SK-N-SH (cell line): Measurements from ENCODE around the gene TMEM168. TPM values are rescaled to one million over a fixed set of nuclear protein-coding genes. Genes with fewer than 3 reads are reported as not detected.

ENCODE experiments used
- CTCF ChIA-PET: fragments of 300-600, 350-600 bp; formaldehyde crosslinking; extraction: SDS; loops from one replicate; lab custom pipeline; 2021; lab: Yijun Ruan, JAX
- POLR2A ChIA-PET: fragments of 350-600 bp; sonication (Branson Sonifier 250); formaldehyde crosslinking; extraction: SDS; loops from one replicate; lab custom pipeline; 2020; ENCODE audit warnings: antibody characterized with exemption, inconsistent platforms; lab: Yijun Ruan, JAX
- DNase-seq: peaks from one replicate; pipeline ENCODE4 v3.0.0; 2012
- H2AFZ ChIP-seq: fragments of 200-600 bp; sonication (generic); 2 replicates; pipeline ENCODE4 v1.8.1; 2016; ENCODE audit warnings: antibody characterized with exemption, mild to moderate bottlenecking, low read depth
- H3F3A ChIP-seq: fragments of 200-600 bp; sonication (generic); replicated peaks from 2 replicates; pipeline ENCODE3; 2016; ENCODE audit warnings: antibody characterized with exemption, mild to moderate bottlenecking; ENCODE audit not compliant: insufficient read depth
- H3K27ac ChIP-seq, 2 experiments: fragments of 200-500 bp in 1 of 2; fragments of 200-600 bp in 1 of 2; sonication (Bioruptor generic) in 1 of 2; sonication (generic), shearing (Covaris generic) in 1 of 2; 2 replicates each; pipeline versions ENCODE4 v1.5.1 to v1.6.1; 2014 to 2016; ENCODE audit warnings: low read depth in 2 of 2, inconsistent platforms in 1 of 2, low read length in 1 of 2, mild to moderate bottlenecking in 1 of 2, mixed read lengths in 1 of 2
- H3K27me3 ChIP-seq: fragments of 200-600 bp; sonication (generic), shearing (Covaris generic); 2 replicates; pipeline ENCODE4 v1.6.1; 2016; ENCODE audit warnings: mixed run types; ENCODE audit not compliant: insufficient read depth
- H3K36me3 ChIP-seq, 2 experiments: fragments of 200-500 bp in 1 of 2; fragments of 200-600 bp in 1 of 2; sonication (Bioruptor generic) in 1 of 2; sonication (generic) in 1 of 2; replicated peaks in 1 of 2; 2 replicates each; pipeline versions ENCODE3 to v1.5.1; 2014 to 2016; ENCODE audit warnings: low read length in 1 of 2, mild to moderate bottlenecking in 1 of 2; ENCODE audit not compliant: insufficient read depth in 2 of 2, control insufficient read depth in 1 of 2
- H3K4me1 ChIP-seq, 2 experiments: fragments of 200-500 bp in 1 of 2; fragments of 200-600 bp in 1 of 2; sonication (Bioruptor generic) in 1 of 2; sonication (generic), shearing (Covaris generic) in 1 of 2; 2 replicates each; pipeline versions ENCODE4 v1.5.1 to v1.6.1; 2014 to 2016; ENCODE audit warnings: low read depth in 1 of 2, low read length in 1 of 2, mixed run types in 1 of 2; ENCODE audit not compliant: insufficient read depth in 2 of 2, control insufficient read depth in 1 of 2
- H3K4me2 ChIP-seq: fragments of 200-600 bp; sonication (generic), shearing (Covaris generic); 2 replicates; pipeline ENCODE4 v1.6.1; 2017; ENCODE audit warnings: mixed run types
- H3K4me3 ChIP-seq, 2 experiments: fragments of 200-500 bp in 1 of 2; fragments of 200-600 bp in 1 of 2; sonication (Bioruptor generic) in 1 of 2; sonication (generic), shearing (Covaris generic) in 1 of 2; 2 replicates each; pipeline versions ENCODE4 v1.5.1 to v1.8.1; 2014 to 2016; ENCODE audit warnings: low read depth in 2 of 2, inconsistent platforms in 1 of 2, low read length in 1 of 2, mild to moderate bottlenecking in 1 of 2, mixed read lengths in 1 of 2, moderate library complexity in 1 of 2
- H3K79me2 ChIP-seq: fragments of 200-600 bp; sonication (generic); 2 replicates; pipeline ENCODE4 v1.8.1; 2017; ENCODE audit warnings: mild to moderate bottlenecking; ENCODE audit not compliant: insufficient read depth
- H3K9ac ChIP-seq: fragments of 200-600 bp; sonication (generic); 2 replicates; pipeline ENCODE4 v1.6.1; 2017; ENCODE audit warnings: mixed run types
- H3K9me2 ChIP-seq: fragments of 200-600 bp; sonication (generic); 2 replicates; pipeline ENCODE4 v1.6.1; 2017; ENCODE audit warnings: mixed run types
- H3K9me3 ChIP-seq: fragments of 200-600 bp; sonication (generic); 2 replicates; pipeline ENCODE4 v1.6.1; 2017; ENCODE audit warnings: mixed run types, mild to moderate bottlenecking, moderate library complexity
- H4K20me1 ChIP-seq: fragments of 200-600 bp; sonication (generic); 2 replicates; pipeline ENCODE4 v1.6.1; 2017; ENCODE audit warnings: mild to moderate bottlenecking, mixed run types; ENCODE audit not compliant: insufficient read depth
- CTCF ChIP-seq: fragments of 200-600 bp; sonication (generic); IDR thresholded peaks from 2 replicates; pipeline ENCODE4 v1.6.1; 2017; ENCODE audit warnings: antibody characterized with exemption, mild to moderate bottlenecking, moderate library complexity
- EP300 ChIP-seq, 2 experiments: IDR thresholded peaks; 2 replicates each; pipeline versions ENCODE4 v1.4.0 to v1.6.1; 2012; ENCODE audit warnings: borderline replicate concordance in 1 of 2, low read depth in 1 of 2, low read length in 1 of 2
- FOSL2 ChIP-seq: IDR thresholded peaks from 2 replicates; pipeline ENCODE4 v1.4.0; 2012; ENCODE audit warnings: low read depth, mild to moderate bottlenecking, moderate library complexity, borderline replicate concordance
- FOXJ3 ChIP-seq: sonication (generic); formaldehyde crosslinking; IDR thresholded peaks from 2 replicates; pipeline ENCODE4 v1.5.1; 2020; ENCODE audit warnings: mild to moderate bottlenecking, missing genetic modification reagents
- FOXM1 ChIP-seq: IDR thresholded peaks from 2 replicates; pipeline ENCODE4 v1.4.0; 2012; ENCODE audit warnings: low read depth, mild to moderate bottlenecking
- JUND ChIP-seq: IDR thresholded peaks from 2 replicates; pipeline ENCODE4 v1.4.0; 2012
- MXI1 ChIP-seq: IDR thresholded peaks from 2 replicates; pipeline ENCODE4 v1.6.1; 2012; ENCODE audit warnings: mild to moderate bottlenecking, low read depth, low read length, improper control_type of control experiment
- POLR2AphosphoS5 ChIP-seq: IDR thresholded peaks from 2 replicates; pipeline ENCODE4 v1.6.1; 2012; ENCODE audit warnings: low read depth, low read length
- RCOR1 ChIP-seq: fragments of 150-350 bp; IDR thresholded peaks from 2 replicates; pipeline ENCODE4 v1.6.1; 2017; ENCODE audit warnings: antibody characterized with exemption, low read length
- RFX5 ChIP-seq: IDR thresholded peaks from 2 replicates; pipeline ENCODE4 v1.6.1; 2012; ENCODE audit warnings: mild to moderate bottlenecking, improper control_type of control experiment, low read length
- RXRA ChIP-seq: IDR thresholded peaks from 2 replicates; pipeline ENCODE4 v1.4.0; 2012; ENCODE audit warnings: low read depth, mild to moderate bottlenecking, borderline replicate concordance
- SIN3A ChIP-seq: IDR thresholded peaks from 2 replicates; pipeline ENCODE4 v1.6.1; 2012; ENCODE audit warnings: low read depth, mild to moderate bottlenecking, low read length, moderate library complexity, borderline replicate concordance
- SMC3 ChIP-seq: IDR thresholded peaks from 2 replicates; pipeline ENCODE4 v1.6.1; 2012; ENCODE audit warnings: low read depth, low read length, improper control_type of control experiment
- TEAD4 ChIP-seq: IDR thresholded peaks from 2 replicates; pipeline ENCODE4 v1.4.0; 2012; ENCODE audit warnings: mild to moderate bottlenecking, borderline replicate concordance; ENCODE audit not compliant: insufficient read depth
- USF1 ChIP-seq: IDR thresholded peaks from 2 replicates; pipeline ENCODE4 v1.4.0; 2012; ENCODE audit warnings: low read depth, borderline replicate concordance
- USF2 ChIP-seq: fragments of 150-350 bp; IDR thresholded peaks from 2 replicates; pipeline ENCODE4 v1.6.1; 2017; ENCODE audit warnings: antibody characterized with exemption, low read length, low read depth, borderline replicate concordance
- ZBTB33 ChIP-seq: IDR thresholded peaks from 2 replicates; pipeline ENCODE4 v1.4.0; 2012; ENCODE audit warnings: low read depth, borderline replicate concordance
- WGBS: methylation state at CpG from one replicate; pipeline ENCODE4 v1.1.6; 2017; ENCODE audit warnings: low lambda C conversion rate; 5-methylcytosine and 5-hydroxymethylcytosine counted together
- polyA plus RNA-seq, 3 experiments: library from polyadenylated mRNA; depleted of rRNA; stranded (reverse); fragments of >200 nt; gene quantifications; 2 replicates each; pipeline ENCODE4 v1.2.3, GENCODE V29; 2012
- TF ChIP-seq, protein P1 (sequence below): IDR thresholded peaks from 2 replicates; pipeline ENCODE4 v1.4.0; 2012; ENCODE audit warnings: low read depth

Gene TMEM168
- polyA plus RNA-seq, 1 of the 3 experiments (the other 2 are of a cell fraction) = 32.2 TPM

DNA sequence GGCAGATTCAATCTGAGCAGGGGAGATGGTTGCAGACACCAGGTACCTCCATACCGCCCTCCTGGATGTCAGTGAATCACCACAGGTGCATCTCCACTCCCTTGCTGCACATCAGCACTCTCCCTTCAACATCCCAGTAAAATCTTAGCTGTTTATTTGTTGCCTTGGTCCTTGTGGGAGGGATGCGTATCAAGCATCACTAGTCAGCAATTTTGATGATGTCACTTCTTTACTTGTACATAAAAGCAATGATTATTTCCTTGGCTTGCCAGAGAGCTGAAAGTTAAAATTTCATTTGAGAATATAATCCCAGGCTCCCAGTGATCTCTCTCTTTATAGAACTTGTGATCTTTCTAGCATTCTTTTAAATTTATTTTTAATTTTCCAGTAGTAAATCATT is 49.5 kb downstream of the TMEM168 start:
- TF ChIP-seq, protein P1, sequence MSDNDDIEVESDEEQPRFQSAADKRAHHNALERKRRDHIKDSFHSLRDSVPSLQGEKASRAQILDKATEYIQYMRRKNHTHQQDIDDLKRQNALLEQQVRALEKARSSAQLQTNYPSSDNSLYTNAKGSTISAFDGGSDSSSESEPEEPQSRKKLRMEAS = no peak
- no peak for TF ChIP-seq POLR2AphosphoS5
- no peak for TF ChIP-seq CTCF
- no peak for TF ChIP-seq FOXJ3 (CRISPR knock-in tag)
- no peak for TF ChIP-seq SIN3A
- TF ChIP-seq ZBTB33 = no peak
- TF ChIP-seq RCOR1 = no peak
- no peak for TF ChIP-seq RFX5
- no peak for TF ChIP-seq FOXM1
- TF ChIP-seq SMC3 = no peak
- CTCF ChIA-PET = no interaction called here
- no peaks in the 10 kb centered on the region for H3K9me3 ChIP-seq

DNA sequence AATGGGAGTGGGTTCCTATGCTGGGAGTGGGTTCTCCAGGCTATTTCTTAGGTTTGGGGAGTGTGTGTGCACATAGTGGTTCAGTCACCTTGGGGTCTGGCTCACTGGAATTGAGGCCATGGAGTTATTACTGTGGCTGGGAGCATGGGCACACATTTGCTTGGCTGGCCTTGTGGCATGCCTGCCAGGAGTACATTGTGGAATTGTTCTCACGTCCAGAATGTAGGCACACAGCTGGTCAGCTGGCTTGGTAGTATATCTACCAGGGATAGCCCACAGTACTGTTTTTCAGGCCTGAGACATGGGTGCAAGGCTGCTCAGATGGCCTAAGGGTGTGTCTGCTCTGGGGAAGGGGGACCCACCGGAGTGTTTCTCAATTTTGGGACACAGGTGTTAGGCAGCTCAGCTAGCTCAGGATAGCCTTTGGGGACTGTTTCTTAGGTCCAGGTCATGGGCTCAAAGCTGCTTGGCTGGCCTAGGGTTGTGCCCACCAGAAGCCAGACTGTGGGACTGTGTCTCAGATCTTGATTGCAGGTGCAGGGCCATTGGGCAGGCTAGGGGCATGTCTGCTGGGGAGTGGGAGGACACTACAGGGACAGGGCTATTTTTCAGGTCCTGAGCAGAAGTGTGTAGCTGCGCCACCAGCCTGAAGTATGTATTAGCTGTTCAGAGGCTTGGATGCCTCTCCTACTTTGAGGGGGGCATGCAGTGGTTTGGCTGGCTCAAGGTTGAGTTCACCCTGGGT is 50.6 kb downstream of the TMEM168 start:
- Histone ChIP-seq H3K4me2 (no peak overlapping the region), H3K9ac (no peak overlapping the region), H3F3A (no peaks in the 10 kb centered on the region), H3K9me3 (no peaks in the 10 kb centered on the region), H3K79me2 (no peaks in the 10 kb centered on the region), H3K27me3 (no peaks in the 10 kb centered on the region), H3K36me3 (no peaks in the 10 kb centered on the region), H3K4me3 (no peak overlapping the region), H4K20me1 (no peaks in the 10 kb centered on the region), H2AFZ (no peak overlapping the region), H3K9me2 (no peaks in the 10 kb centered on the region), H3K27ac (no peak overlapping the region), H3K4me1 (no peaks in the 10 kb centered on the region; a peak in 1 of 4 replicates)
- 52% methylated on average over 2 of the region's 3 CpGs for WGBS
- ChIA-PET CTCF (no interaction called here), POLR2A (no interaction called here)
- no peak for DNase-seq
- TF ChIP-seq EP300 (IDR thresholded peaks at IDR 0.05; ENCODE audit: borderline replicate concordance in 1 of 2, low read depth in 1 of 2, low read length in 1 of 2) (no peak), SIN3A (no peak), RXRA (no peak), USF1 (no peak), RFX5 (no peak), USF2 (no peak), FOSL2 (no peak), MXI1 (no peak), FOXM1 (no peak), TEAD4 (no peak), ZBTB33 (no peak), JUND (no peak)

More for the DNA sequence above, 49.5 kb downstream of the TMEM168 start:
- Histone ChIP-seq H2AFZ (no peak overlapping the region), H3K4me3 (no peak overlapping the region), H3K27ac (no peak overlapping the region), H3F3A (no peaks in the 10 kb centered on the region), H3K9me2 (no peaks in the 10 kb centered on the region), H3K36me3 (no peaks in the 10 kb centered on the region), H3K4me1 (no peaks in the 10 kb centered on the region; a peak in 1 of 4 replicates), H3K79me2 (no peaks in the 10 kb centered on the region), H4K20me1 (no peaks in the 10 kb centered on the region), H3K4me2 (no peak overlapping the region), H3K27me3 (no peaks in the 10 kb centered on the region), H3K9ac (no peak overlapping the region)
- WGBS = 56% methylated on average over 2 of the region's 2 CpGs
- POLR2A ChIA-PET = no interaction called here
- no peak for DNase-seq
